Mesenchymal stem cell (in vitro differentiated cells and primary cell): ENCODE measurements around the gene NKAIN2.

Source experiments
- DNase-seq: peaks from one replicate; pipeline ENCODE4 v3.0.0-alpha.2; 2013
- H2AFZ ChIP-seq: one replicate; pipeline ENCODE4 v1.6.1; 2013; ENCODE audit warnings: low read depth, mild to moderate bottlenecking, control low read depth, inconsistent platforms, low read length, moderate library complexity
- H2AK5ac ChIP-seq: 2 replicates; pipeline ENCODE4 v1.6.1; 2013; ENCODE audit warnings: low read length, moderate library complexity, mild to moderate bottlenecking, inconsistent platforms; ENCODE audit not compliant: severe bottlenecking
- H2BK120ac ChIP-seq: one replicate; pipeline ENCODE4 v1.6.1; 2013; ENCODE audit warnings: low read depth, mild to moderate bottlenecking, inconsistent platforms, low read length, moderate library complexity
- H2BK12ac ChIP-seq, 2 experiments: one replicate each; pipeline ENCODE4 v1.6.1; 2013; ENCODE audit warnings: inconsistent platforms in 2 of 2, low read length in 2 of 2, mild to moderate bottlenecking in 2 of 2, moderate library complexity in 2 of 2, control low read depth in 1 of 2
- H2BK15ac ChIP-seq: one replicate; pipeline ENCODE4 v1.6.1; 2013; ENCODE audit warnings: mild to moderate bottlenecking, low read depth, inconsistent platforms; ENCODE audit not compliant: poor library complexity, severe bottlenecking
- H2BK5ac ChIP-seq: 2 replicates; pipeline ENCODE4 v1.6.1; 2013; ENCODE audit warnings: low read depth, mild to moderate bottlenecking, low read length, control low read depth, inconsistent platforms; ENCODE audit not compliant: poor library complexity, severe bottlenecking
- H3K14ac ChIP-seq, 2 experiments: one replicate each; pipeline ENCODE4 v1.6.1; 2013; ENCODE audit warnings: inconsistent platforms in 2 of 2, low read length in 2 of 2, control low read depth in 1 of 2, mild to moderate bottlenecking in 1 of 2, moderate library complexity in 1 of 2
- H3K18ac ChIP-seq, 2 experiments: one replicate each; pipeline ENCODE4 v1.6.1; 2013; ENCODE audit warnings: inconsistent platforms in 2 of 2, low read length in 2 of 2, control low read depth in 1 of 2, low read depth in 1 of 2, mild to moderate bottlenecking in 1 of 2
- H3K23ac ChIP-seq, 2 experiments: one replicate each; pipeline ENCODE4 v1.6.1; 2013; ENCODE audit warnings: inconsistent platforms in 2 of 2, low read length in 2 of 2, mild to moderate bottlenecking in 2 of 2, moderate library complexity in 2 of 2, control low read depth in 1 of 2
- H3K27ac ChIP-seq: 2 replicates; pipeline ENCODE4 v1.5.1; 2013; ENCODE audit warnings: mild to moderate bottlenecking, moderate library complexity, low read length, control low read depth, inconsistent platforms; ENCODE audit not compliant: poor library complexity, severe bottlenecking
- H3K27me3 ChIP-seq, 2 experiments: 2 replicates each; pipeline versions ENCODE4 v1.6.1 to v1.7.0; 2013; ENCODE audit warnings: low read length in 2 of 2, mild to moderate bottlenecking in 2 of 2, moderate library complexity in 2 of 2, control low read depth in 1 of 2, inconsistent platforms in 1 of 2; ENCODE audit not compliant: control insufficient read depth in 1 of 2, insufficient read depth in 1 of 2
- H3K36me3 ChIP-seq, 2 experiments: 2 replicates each; pipeline versions ENCODE4 v1.6.1 to v1.7.0; 2013; ENCODE audit warnings: low read length in 2 of 2, control low read depth in 1 of 2, inconsistent platforms in 1 of 2, low read depth in 1 of 2, mild to moderate bottlenecking in 1 of 2; ENCODE audit not compliant: insufficient read depth in 2 of 2, control insufficient read depth in 1 of 2
- H3K4ac ChIP-seq, 2 experiments: one replicate each; pipeline ENCODE4 v1.6.1; 2013; ENCODE audit warnings: inconsistent platforms in 2 of 2, low read length in 2 of 2, mild to moderate bottlenecking in 2 of 2, moderate library complexity in 2 of 2, control low read depth in 1 of 2, low read depth in 1 of 2
- H3K4me1 ChIP-seq: 2 replicates; pipeline ENCODE4 v1.6.1; 2013; ENCODE audit warnings: low read depth, low read length, control low read depth; ENCODE audit not compliant: control insufficient read depth, insufficient read depth
- H3K4me2 ChIP-seq: 2 replicates; pipeline ENCODE4 v1.6.1; 2013; ENCODE audit warnings: low read length, mild to moderate bottlenecking, inconsistent platforms; ENCODE audit not compliant: poor library complexity, severe bottlenecking
- H3K4me3 ChIP-seq, 2 experiments: 2 replicates each; pipeline versions ENCODE4 v1.5.1 to v1.7.0; 2013; ENCODE audit warnings: low read length in 2 of 2, mild to moderate bottlenecking in 2 of 2, control low read depth in 1 of 2, low read depth in 1 of 2; ENCODE audit not compliant: insufficient read depth in 1 of 2
- H3K79me1 ChIP-seq: replicated peaks from 2 replicates; pipeline ENCODE4 v1.6.1; 2013; ENCODE audit warnings: mild to moderate bottlenecking, control low read depth, low read length, inconsistent platforms; ENCODE audit not compliant: poor library complexity, severe bottlenecking
- H3K9ac ChIP-seq: 2 replicates; pipeline ENCODE4 v1.7.0; 2013; ENCODE audit warnings: mild to moderate bottlenecking, low read length, moderate library complexity
- H3K9me3 ChIP-seq: 2 replicates; pipeline ENCODE4 v1.7.0; 2013; ENCODE audit warnings: mild to moderate bottlenecking, low read length; ENCODE audit not compliant: control insufficient read depth
- H4K8ac ChIP-seq: one replicate; pipeline ENCODE4 v1.6.1; 2013; ENCODE audit warnings: inconsistent platforms, mild to moderate bottlenecking, low read length, moderate library complexity
- H4K91ac ChIP-seq: one replicate; pipeline ENCODE4 v1.6.1; 2013; ENCODE audit warnings: mild to moderate bottlenecking, low read length, inconsistent platforms
- WGBS: methylation state at CpG from one replicate; pipeline ENCODE4 v1.1.7; 2013; ENCODE audit warnings: mixed read lengths; 5-methylcytosine and 5-hydroxymethylcytosine counted together

Gene NKAIN2

DNA sequence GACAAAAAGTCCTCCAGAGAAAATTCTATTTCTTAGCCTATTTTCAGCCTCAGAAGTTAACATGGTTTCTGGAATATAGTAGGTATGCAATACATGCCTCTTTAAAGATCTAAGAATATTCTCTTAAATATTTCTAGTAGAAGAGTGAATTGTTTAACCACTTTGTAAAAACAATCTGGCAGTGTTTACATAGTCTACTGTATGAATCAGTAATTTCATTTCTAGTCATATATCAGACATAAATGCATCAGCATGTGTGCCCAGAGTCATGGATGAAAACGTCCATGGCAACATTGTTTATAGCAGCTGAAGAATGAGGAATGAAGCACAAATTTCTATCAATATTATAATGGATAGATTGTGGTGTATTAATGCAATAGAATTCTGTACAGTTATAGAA is 124.9 kb downstream of the NKAIN2 start:
- Histone ChIP-seq H3K27me3 (no peaks in the 10 kb centered on the region), H2BK12ac (no peak overlapping the region), H3K4me2 (no peak overlapping the region), H3K9me3 (no peaks in the 10 kb centered on the region), H4K91ac (no peak overlapping the region), H2AFZ (no peak overlapping the region), H3K4me3 (no peak overlapping the region), H3K27ac (no peak overlapping the region), H3K4ac (no peak overlapping the region), H4K8ac (no peak overlapping the region), H2BK5ac (no peak overlapping the region), H3K4me1 (peaks cover 2% of the 10 kb centered on the region), H3K36me3 (no peaks in the 10 kb centered on the region), H2BK120ac (no peak overlapping the region), H2AK5ac (no peak overlapping the region), H2BK15ac (no peak overlapping the region), H3K79me1 (no peaks in the 10 kb centered on the region), H3K9ac (no peak overlapping the region), H3K23ac (no peak overlapping the region), H3K14ac (no peak overlapping the region), H3K18ac (no peak overlapping the region)
- 43% methylated on average over 1 of the region's 1 CpG for WGBS
- no peak for DNase-seq

DNA sequence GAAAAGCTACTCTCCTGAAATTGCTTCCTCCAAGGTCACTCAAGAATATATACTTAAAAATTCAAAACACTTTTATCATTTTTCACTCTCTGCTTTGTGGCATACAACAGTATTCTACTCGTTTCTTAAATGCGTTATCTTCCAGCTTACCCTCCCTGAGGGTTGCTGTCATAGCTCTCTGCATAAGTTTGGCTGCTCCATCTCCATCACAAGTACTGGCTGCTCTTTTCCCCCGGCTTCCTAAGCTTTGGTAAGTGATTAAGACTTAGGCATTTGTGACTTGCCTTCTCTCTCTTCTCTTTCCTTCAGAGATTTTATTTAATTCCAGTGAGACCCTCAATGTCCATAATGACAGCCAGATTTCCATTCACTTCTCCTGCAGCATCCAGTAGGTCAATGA is 128.3 kb downstream of the NKAIN2 start:
- H3K4me3 ChIP-seq: no peak overlapping the region
- no peaks in the 10 kb centered on the region for H3K27me3 ChIP-seq
- H3K9me3 ChIP-seq: no peaks in the 10 kb centered on the region
- no peak overlapping the region for H2AFZ ChIP-seq
- no peak overlapping the region for H2BK5ac ChIP-seq
- H3K18ac ChIP-seq: no peak overlapping the region
- H3K36me3 ChIP-seq: no peaks in the 10 kb centered on the region
- no peak overlapping the region for H3K23ac ChIP-seq
- H2AK5ac ChIP-seq: no peak overlapping the region
- no peaks in the 10 kb centered on the region for H3K4me1 ChIP-seq
- no peak overlapping the region for H4K91ac ChIP-seq
- 96% methylated on average over 3 of the region's 3 CpGs for WGBS
- H2BK15ac ChIP-seq: no peak overlapping the region
- no peak overlapping the region for H2BK12ac ChIP-seq
- DNase-seq: no peak
- no peak overlapping the region for H4K8ac ChIP-seq
- H3K14ac ChIP-seq: no peak overlapping the region
- H3K27ac ChIP-seq: no peak overlapping the region
- no peak overlapping the region for H3K4me2 ChIP-seq
- no peaks in the 10 kb centered on the region for H3K79me1 ChIP-seq
- no peak overlapping the region for H3K9ac ChIP-seq
- H2BK120ac ChIP-seq: no peak overlapping the region
- H3K4ac ChIP-seq: no peak overlapping the region

DNA sequence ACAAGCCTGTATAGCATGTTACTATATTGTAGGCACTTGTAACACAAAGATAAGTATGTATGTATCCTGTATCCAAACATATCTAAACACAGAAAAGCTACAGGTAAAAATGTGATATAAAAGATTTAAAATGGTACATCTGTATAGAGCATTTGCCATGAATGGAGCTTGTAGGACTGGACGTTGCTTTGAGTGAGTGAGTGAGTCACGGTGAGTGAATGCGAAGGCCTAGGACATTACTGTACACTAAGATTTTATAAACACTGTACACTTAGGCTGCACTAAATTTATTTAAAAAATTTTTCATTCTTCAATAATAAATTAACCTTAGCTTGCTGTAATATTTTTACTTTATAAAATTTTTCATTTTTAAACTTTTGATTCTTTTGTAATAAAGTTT is 136.9 kb downstream of the NKAIN2 start:
- Histone ChIP-seq H2BK120ac (no peak overlapping the region), H3K18ac (no peak overlapping the region), H3K23ac (no peak overlapping the region), H3K4ac (no peak overlapping the region), H4K8ac (no peak overlapping the region), H2BK15ac (no peak overlapping the region), H2BK12ac (no peak overlapping the region), H3K79me1 (no peaks in the 10 kb centered on the region), H2AFZ (no peak overlapping the region), H3K14ac (no peak overlapping the region), H3K27ac (no peak overlapping the region), H3K27me3 (no peaks in the 10 kb centered on the region), H3K4me2 (no peak overlapping the region), H3K4me1 (no peaks in the 10 kb centered on the region), H3K4me3 (no peak overlapping the region), H3K9me3 (no peaks in the 10 kb centered on the region), H2BK5ac (no peak overlapping the region), H2AK5ac (no peak overlapping the region), H3K36me3 (no peaks in the 10 kb centered on the region), H4K91ac (no peak overlapping the region), H3K9ac (no peak overlapping the region)
- WGBS: 20% methylated on average over 1 of the region's 3 CpGs
- DNase-seq: peak; percentile 46

DNA sequence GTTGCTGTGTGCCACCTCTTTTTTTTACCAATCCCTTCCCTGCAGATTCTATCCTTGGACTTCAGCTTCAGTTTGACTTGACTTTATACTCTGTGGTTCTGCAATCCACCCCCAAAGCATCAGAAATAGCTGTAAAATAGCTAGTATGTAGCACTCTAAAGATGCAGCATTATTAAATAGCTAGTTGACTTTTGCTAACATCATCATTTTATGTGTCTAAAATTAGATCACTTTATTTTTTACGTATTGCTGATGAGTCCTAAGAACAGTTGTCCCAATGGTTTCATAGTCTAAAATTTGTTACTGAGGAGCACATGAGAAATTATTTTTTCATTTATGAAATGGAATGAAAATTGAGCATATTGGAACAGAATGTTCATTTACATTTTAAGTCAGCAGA is 138.2 kb downstream of the NKAIN2 start:
- Histone ChIP-seq H2BK120ac (no peak overlapping the region), H3K4ac (no peak overlapping the region), H2BK5ac (no peak overlapping the region), H3K36me3 (no peaks in the 10 kb centered on the region), H4K91ac (no peak overlapping the region), H2BK12ac (no peak overlapping the region), H3K27ac (no peak overlapping the region), H3K27me3 (no peaks in the 10 kb centered on the region), H3K9ac (no peak overlapping the region), H3K79me1 (no peaks in the 10 kb centered on the region), H3K9me3 (no peaks in the 10 kb centered on the region), H3K23ac (no peak overlapping the region), H4K8ac (no peak overlapping the region), H3K4me3 (no peak overlapping the region), H3K18ac (no peak overlapping the region), H3K14ac (no peak overlapping the region), H2AK5ac (no peak overlapping the region), H2BK15ac (no peak overlapping the region), H2AFZ (no peak overlapping the region), H3K4me2 (no peak overlapping the region), H3K4me1 (no peaks in the 10 kb centered on the region)
- whole genome bisulfite sequencing: 100% methylated on average over 1 of the region's 1 CpG
- no peak for DNase-seq
